Measurements from ENCODE around the gene TNFRSF21.

DNA sequence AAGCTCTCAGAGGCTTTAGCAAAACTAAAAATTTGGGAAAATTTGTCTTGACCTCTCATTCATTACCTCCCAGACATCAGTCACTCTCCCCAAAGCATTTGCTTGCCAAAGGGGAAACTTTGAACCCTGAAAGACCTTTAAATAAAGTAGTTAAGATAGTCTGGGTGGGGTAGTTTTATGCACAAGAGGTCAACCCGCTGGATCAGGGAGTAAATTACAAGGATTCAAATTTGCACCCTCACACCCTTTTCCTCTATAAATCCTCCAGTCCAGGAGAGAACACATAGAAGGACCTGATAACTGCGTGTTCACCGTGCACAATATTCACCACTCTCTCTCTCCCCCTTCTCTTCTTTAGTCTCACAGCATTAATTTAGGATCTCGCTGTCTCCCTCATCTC, 36.1 kb upstream of the TNFRSF21 start:
- TF ChIP-seq, protein P1, sequence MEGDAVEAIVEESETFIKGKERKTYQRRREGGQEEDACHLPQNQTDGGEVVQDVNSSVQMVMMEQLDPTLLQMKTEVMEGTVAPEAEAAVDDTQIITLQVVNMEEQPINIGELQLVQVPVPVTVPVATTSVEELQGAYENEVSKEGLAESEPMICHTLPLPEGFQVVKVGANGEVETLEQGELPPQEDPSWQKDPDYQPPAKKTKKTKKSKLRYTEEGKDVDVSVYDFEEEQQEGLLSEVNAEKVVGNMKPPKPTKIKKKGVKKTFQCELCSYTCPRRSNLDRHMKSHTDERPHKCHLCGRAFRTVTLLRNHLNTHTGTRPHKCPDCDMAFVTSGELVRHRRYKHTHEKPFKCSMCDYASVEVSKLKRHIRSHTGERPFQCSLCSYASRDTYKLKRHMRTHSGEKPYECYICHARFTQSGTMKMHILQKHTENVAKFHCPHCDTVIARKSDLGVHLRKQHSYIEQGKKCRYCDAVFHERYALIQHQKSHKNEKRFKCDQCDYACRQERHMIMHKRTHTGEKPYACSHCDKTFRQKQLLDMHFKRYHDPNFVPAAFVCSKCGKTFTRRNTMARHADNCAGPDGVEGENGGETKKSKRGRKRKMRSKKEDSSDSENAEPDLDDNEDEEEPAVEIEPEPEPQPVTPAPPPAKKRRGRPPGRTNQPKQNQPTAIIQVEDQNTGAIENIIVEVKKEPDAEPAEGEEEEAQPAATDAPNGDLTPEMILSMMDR (conservative IDR thresholded peaks at IDR 0.05) = no peak
- TF ChIP-seq EZH2 (IDR thresholded peaks at IDR 0.05; ENCODE audit: low read depth) = no peak
